GM13976 (cell line): ENCODE data around the gene AHDC1.
"Not testable (repeated sequence)": the region's sequence is repeated elsewhere in the genome, so short reads cannot be mapped to it uniquely, and the experiment has no call there.

ENCODE experiments used
- DNase-seq: peaks from one replicate; pipeline ENCODE4 v3.0.0; 2012; ENCODE audit warnings: low spot score
- in situ Hi-C: fragments of 300-500 bp; cut with MboI; formaldehyde crosslinking; loops from one replicate; pipeline ENCODE4 v1.12.0; 2022; ENCODE audit warnings: low sequenced_read_pairs, mixed read lengths, inconsistent platforms; ENCODE audit not compliant: unreplicated experiment
- TF ChIP-seq, protein P1 (sequence below): IDR thresholded peaks from 2 replicates; pipeline ENCODE4 v1.5.1; 2012; ENCODE audit warnings: borderline replicate concordance, mild to moderate bottlenecking; ENCODE audit not compliant: insufficient read depth; ENCODE audit errors: extremely low read depth, missing control alignments, control extremely low read depth

The AHDC1 gene

DNA sequence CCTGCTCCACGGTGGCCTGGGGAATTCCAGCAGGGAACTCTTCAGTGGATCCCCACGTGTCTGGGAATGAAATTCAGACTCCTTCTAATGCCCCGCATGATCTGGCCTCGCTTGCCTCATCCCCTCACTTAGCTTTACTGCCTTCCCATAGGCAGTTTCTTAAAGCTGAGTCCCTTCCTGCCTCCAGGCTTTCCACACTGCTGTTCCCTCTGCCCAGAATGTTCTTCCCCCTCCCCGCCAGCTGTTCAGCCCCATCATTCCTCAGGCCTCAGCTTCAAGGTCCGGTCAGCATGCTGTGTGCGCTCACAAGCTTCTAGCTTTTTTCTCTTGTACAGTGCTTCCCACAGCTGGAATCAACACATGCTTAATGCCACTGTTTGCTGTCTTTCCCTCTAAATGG, 59.1 kb downstream of the AHDC1 start:
- in situ Hi-C loops: no loop called here
- TF ChIP-seq, protein P1, sequence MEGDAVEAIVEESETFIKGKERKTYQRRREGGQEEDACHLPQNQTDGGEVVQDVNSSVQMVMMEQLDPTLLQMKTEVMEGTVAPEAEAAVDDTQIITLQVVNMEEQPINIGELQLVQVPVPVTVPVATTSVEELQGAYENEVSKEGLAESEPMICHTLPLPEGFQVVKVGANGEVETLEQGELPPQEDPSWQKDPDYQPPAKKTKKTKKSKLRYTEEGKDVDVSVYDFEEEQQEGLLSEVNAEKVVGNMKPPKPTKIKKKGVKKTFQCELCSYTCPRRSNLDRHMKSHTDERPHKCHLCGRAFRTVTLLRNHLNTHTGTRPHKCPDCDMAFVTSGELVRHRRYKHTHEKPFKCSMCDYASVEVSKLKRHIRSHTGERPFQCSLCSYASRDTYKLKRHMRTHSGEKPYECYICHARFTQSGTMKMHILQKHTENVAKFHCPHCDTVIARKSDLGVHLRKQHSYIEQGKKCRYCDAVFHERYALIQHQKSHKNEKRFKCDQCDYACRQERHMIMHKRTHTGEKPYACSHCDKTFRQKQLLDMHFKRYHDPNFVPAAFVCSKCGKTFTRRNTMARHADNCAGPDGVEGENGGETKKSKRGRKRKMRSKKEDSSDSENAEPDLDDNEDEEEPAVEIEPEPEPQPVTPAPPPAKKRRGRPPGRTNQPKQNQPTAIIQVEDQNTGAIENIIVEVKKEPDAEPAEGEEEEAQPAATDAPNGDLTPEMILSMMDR: no peak
- no peak for DNase-seq

DNA sequence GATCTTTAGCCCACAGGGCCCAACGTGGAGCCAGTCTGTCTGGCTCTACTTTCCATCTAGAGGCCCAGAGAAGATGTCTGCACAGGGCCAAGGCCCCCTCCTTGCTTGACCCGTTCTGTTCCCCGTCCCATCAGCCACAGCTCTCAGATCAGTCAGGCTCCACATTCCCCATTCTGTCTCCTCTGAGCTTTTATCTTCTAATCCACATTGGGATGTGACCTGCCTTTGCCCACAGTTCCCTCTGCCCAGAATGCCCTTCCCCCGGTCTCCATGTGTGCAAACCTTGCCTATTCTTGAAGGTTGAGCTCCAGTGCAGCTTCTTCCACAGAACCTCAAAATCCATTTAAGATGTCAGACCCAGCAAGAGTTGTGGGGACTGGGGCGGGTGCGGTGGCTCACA, 60.7 kb downstream of the AHDC1 start:
- in situ Hi-C loops: no loop called here
- TF ChIP-seq, protein P1: no peak
- DNase-seq: no peak

DNA sequence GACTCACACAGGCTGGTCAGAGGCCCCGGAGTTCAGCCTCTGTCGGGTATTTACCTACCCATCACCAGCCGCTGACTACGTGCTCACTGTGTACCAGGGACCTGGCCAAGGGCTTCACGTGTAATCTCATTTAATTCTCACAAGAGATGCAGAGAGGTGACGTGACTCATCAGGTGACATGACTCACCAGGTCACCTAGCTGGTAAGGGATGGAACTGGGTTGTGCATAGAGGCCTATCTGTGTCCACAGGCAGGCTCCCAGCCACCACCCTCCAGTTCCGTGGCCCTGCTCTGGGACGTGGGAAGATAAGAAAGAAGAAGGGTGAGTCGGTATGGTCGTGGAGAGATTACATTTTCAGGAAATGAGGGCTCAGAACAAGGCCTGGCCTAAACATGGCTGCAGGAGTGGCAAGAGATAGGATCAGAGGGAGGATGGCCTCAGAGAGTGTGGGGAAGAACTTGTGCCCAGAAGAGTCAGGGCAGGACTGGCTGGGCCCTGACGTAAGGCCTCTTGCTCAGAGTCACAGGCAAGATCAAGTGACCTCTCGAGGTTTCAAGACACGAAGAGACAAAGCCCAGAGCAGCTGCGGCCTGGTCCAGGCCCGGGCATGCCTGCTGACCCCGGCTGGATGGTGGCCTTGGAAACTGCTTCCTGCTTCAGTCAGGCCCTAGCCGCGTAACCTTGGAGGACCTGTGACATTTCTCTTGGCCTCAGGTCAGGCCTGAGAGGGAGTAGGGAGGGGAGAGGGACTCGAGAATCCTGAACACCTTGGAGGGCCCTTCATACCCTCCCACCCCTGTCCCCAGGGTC, 61.3 kb downstream of the AHDC1 start:
- no peak for DNase-seq
- in situ Hi-C loops: no loop called here
- TF ChIP-seq, protein P1: no peak

GRCh38 chr1:27539901-27540861, 63.8 kb downstream of the AHDC1 start:
- TF ChIP-seq, protein P1: no peak
- no peak for DNase-seq
- in situ Hi-C loops: no loop called here

- TF ChIP-seq, protein P1: no peak
- in situ Hi-C loops: no loop called here
- no peak for DNase-seq
Observed at GRCh38 chr1:27538793-27539192, 65.2 kb downstream of the AHDC1 start.

GRCh38 chr1:27538305-27538676, 65.7 kb downstream of the AHDC1 start:
- DNase-seq, in situ Hi-C loops: not testable (repeated sequence)

DNA sequence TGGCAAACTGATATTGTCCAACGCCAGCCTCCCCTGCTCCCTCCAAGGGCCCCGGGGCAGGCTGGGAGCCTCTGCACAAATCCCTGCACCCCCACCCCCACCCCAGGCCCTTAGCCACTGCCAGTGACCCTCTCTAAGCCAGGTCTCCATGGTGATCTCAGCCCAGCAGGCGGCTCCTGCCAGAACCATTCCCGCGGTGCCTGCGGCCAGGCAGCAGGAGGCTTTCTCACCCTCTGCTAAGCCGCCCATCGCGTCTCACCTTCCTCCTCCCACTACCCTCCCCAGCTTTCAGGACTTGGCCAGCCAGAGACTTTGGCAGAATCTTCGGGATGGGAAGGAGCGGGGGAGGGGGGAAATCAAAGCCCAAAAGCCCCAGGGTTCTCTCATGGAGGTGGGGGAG, 67.2 kb downstream of the AHDC1 start:
- TF ChIP-seq, protein P1: no peak
- in situ Hi-C loops: no loop called here
- DNase-seq: no peak
